NAMALWA (cell line): ENCODE measurements around the gene CD9.
A peak's percentile ranks its signal among the peaks of the same experiment; 100 is the strongest.

Experiments used
- DNase-seq: peaks from one replicate; pipeline ENCODE4 v3.0.0-alpha.2; 2015; ENCODE audit warnings: low spot score

CD9 gene

GRCh38 chr12:6241495-6241894 lies 41.3 kb downstream of the CD9 start:
- no peak for DNase-seq

GRCh38 chr12:6249580-6249979 lies 49.4 kb downstream of the CD9 start:
- DNase-seq, result no peak

DNA sequence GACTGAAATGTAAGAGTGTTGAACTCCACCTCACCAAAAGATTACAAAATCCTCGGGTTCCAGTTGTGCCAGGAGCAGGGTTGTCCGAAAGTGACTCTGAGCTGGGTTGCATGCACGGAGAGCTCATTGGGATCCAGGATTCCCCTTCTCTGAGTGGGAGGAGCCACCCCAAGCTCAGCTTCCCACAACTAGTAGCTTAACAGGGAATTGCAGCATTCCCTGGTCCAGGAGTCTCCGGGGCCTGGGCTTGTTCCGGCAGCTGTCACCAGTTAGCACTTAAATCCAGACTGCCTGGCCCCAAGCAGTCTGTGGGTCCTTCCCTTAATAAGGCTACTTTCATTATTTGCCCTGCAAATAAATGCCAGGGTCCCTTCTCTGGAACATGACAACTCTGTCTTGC lies 50.1 kb downstream of the CD9 start:
- DNase-seq, result no peak

DNA sequence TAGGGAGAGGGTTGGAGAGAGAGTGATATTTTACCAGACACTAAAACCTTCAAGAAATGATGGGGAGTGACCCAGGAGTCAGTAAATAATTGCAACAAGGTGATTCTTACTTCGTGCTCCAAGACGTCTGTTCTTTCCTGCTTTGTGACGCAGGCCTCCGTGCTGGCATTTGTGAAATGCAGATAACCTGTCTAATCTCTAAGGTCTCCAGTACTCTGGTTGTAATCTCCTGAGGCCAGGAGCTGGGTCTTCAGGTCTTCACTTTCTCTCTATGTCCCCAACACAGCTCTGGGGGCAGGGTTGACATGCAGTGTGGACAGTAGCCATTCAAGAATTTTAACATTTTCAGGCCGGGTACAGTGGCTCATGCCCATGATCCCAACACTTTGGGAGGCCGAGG lies 53.1 kb downstream of the CD9 start:
- no peak for DNase-seq

GRCh38 chr12:6254491-6254890 lies 54.3 kb downstream of the CD9 start:
- no peak for DNase-seq

- DNase-seq, result no peak
Measured at GRCh38 chr12:6257007-6257406, 56.8 kb downstream of the CD9 start.

GRCh38 chr12:6262211-6262610 lies 62.0 kb downstream of the CD9 start:
- DNase-seq, result no peak

- DNase-seq, result peak; percentile 66
Measured at GRCh38 chr12:6262623-6263022, 62.4 kb downstream of the CD9 start.

- no peak for DNase-seq
Measured at GRCh38 chr12:6263931-6264330, 63.7 kb downstream of the CD9 start.

GRCh38 chr12:6264402-6265037 lies 64.3 kb downstream of the CD9 start:
- DNase-seq, result no peak

DNA sequence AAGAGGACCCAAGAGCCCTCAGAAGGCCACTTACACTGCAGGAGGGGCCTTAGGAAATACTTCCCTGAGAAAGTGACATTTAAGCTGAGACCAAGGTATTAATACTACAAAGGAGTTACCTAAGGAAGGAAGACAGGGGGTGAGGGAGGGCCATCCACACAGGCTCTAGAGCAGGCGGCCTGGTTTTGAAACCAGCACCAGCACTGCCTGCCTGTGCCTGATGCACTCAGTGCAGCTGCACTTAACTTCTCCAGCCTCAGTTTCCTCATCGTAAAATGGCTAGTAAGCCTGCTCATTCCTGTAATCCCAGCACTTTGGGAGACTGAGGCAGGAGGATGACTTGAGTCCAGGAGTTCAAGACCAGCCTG lies 64.8 kb downstream of the CD9 start:
- DNase-seq, result no peak

- DNase-seq, result no peak
Measured at GRCh38 chr12:6266541-6266966, 66.4 kb downstream of the CD9 start.

- DNase-seq, result no peak
Measured at GRCh38 chr12:6266971-6267721, 66.9 kb downstream of the CD9 start.

- DNase-seq, result no peak
Measured at GRCh38 chr12:6268484-6269157, 68.4 kb downstream of the CD9 start.

DNA sequence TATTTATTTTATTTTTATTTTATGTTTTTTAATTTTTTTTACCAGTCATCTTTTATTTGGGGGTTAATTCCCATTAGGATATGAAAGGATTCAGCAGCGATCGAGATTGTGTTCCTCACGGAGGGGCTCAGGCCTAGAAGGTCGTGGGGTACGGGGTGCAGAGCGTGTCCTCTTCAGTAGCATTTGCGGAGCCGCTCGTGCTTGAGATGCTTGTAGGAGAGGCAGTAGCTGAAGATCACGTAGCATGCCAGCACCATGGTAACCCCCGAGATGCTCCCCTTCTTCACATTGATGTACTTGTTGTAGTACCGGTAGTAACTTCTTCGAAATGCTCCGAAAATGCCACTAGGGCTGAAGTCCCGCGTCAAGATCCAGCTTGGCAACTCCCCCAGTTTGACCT lies 69.8 kb downstream of the CD9 start:
- DNase-seq, result no peak

- DNase-seq, result no peak
Measured at GRCh38 chr12:6271281-6271680, 71.1 kb downstream of the CD9 start.

DNA sequence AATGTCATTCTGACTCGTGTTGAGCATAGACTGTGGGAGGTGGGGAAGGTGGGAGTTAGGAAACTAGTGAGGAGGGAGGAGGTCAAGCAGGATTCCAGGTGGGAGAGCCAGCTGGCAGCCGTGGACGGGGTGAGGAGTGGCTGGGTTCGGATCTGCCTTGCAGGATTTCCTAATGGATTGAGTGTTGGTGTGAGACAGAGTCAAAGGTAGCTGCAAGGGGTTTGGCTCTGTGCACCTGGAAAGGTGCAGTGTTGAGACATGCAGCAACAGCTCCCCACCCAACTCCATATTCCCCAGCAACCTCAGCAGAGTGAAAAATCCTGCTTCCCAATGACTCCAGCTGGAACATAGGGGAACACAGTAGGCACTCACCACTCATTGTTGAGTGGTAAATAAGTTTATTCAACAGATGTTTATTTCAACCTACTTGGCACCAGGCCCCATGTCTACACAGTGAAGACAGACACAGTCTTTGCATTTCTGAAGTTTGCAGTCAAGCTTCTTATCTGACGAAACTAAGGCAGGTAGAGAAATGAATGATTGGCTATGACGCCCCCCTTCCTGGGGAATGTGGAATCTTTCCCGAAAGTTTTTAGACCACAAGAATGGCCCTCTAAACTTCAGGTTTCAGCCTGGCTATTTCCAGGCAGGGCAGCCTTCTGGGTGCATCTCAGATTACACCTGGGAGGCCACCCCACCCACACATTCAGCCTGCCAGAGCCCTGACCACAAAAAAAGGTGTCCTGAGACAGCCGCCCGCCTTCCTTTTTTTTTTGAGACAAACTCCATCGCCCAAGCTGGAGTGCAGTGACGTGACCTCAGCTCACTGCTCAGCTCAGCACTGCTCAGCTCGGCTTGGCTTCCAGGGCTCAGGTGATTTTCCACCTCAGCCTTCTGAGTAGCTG lies 72.4 kb downstream of the CD9 start:
- no peak for DNase-seq

- no peak for DNase-seq
Measured at GRCh38 chr12:6273205-6273540, 73.0 kb downstream of the CD9 start.

DNA sequence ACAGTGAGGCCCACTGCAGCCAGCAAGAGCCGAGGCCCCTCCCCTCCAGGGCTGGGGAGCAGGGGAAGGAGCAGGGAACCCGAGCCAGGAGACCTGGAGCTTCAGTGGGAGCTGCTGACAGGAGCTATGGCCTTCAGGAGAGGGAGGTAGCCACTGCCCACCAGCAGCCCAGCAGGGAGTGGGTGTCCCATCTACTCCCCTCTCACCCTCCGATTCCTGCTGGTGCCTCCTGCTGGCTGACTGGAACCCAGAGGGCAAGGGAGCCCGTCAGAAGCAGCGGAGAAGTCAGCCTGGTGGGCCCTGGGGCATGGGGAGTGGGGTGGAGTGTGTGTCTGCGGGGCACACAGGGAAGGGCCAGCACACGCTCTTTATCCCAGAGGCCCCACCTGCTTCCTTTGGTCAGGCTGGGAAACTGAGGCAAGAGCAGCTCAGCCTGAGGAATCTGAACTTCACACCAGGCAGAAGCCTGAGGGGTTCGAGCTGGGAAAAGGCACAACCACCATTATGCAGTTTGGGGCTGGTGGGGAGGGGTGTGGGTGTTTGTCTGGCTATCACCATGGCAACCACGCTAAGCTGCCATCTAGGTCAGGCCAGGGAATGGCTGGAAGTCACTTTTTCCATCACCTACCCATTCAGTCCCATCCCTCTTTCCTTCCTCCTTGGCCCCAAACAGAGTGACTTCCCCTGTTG lies 73.5 kb downstream of the CD9 start:
- no peak for DNase-seq

DNA sequence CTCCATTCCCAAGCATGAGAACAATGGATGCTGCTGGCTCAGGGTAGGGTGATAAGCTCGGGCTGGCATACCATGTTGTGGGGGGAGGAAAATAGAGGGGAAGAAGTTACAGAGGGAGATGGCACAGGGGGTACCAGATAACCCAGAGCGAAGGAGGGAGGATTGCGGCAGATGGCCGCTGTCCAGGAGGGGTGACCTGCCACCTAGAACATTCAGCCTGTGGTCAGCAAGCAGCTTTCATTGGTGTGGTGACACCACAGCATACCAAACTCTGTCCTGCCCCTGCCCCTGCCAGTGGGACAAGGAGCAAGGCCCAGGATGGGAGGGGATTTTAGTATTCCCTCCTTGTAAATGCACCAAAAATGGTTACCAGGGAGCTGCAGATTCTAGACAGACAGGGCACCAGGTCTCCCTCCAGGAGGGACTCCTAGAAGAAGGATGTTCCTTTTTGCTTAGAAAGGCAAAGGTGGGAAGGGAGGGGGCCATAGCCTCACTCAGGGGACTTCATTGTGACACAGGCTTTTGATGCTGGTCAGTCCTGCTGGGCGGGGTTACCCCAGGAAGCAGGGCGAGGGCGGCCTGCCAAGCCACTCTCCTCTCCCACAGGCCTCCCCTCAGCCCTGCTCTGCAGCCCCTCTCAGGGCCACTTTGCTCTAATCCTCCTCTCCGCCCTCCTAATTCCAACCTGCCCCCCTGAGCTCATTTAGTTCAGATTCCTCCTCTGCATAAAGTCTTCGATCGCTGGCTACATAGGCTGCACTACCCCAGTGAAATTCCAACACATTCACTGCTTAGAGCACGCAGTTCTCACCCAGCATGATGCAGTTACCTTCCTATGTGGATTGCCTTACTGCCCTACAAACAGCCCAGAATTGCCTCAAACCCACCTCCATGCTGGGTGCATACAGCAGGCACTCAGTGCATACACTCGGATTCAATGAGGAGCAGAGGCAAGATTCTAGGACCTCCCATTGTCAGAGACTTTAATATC lies 74.3 kb downstream of the CD9 start:
- DNase-seq, result no peak
